ENCODE results near the gene EFCAB9. TPM values are rescaled to one million over a fixed set of nuclear protein-coding genes. Genes with fewer than 3 reads are reported as not detected.

Gene EFCAB9
- not detected for total RNA-seq

GRCh38 chr5:172193872-172194271, at the start of gene EFCAB9:
Gene EFCAB9 (plus strand): TSS chr5:172194172. CDS start chr5:172194173, 1 bp downstream.

GRCh38 chr5:172188033-172188892, 5.7 kb upstream of the EFCAB9 start, which contains the start of gene STK10:
Gene STK10 (minus strand): TSS chr5:172188224. CDS start chr5:172188042, 182 bp downstream.

Small RNA genes lying within 50 kb of the gene (small RNA-seq; reads per million reads assigned to genes)
- 0 reads per million in 2 donors for gene RF00191

Other genes with a start within 250 kb of the EFCAB9 start
- 10 to 100 TPM; 70.9 to 89.9 TPM for gene FBXW11, start 187.5 kb upstream of the EFCAB9 start, total RNA-seq
- 10 to 100 TPM; 30.6 to 55.9 TPM for gene STK10, start 5.9 kb upstream of the EFCAB9 start, total RNA-seq
- gene UBTD2, start 89.6 kb downstream of the EFCAB9 start, total RNA-seq: 10 to 100 TPM; 34.8 to 36.6 TPM

All from melanocyte of skin (primary cell).